Right lobe of liver (tissue), 4 donors: Measurements from ENCODE around the gene SLAIN1.

Experiments
- POLR2A ChIP-seq: fragments of 450-650 bp; IDR thresholded peaks from one replicate; pipeline ENCODE4 v1.6.1; 2017; ENCODE audit warnings: antibody characterized with exemption, mild to moderate bottlenecking
- TF ChIP-seq, protein P1 (sequence below), 4 donors: fragments of 200-600 bp in 3 of 4; fragments of 450-650 bp in 1 of 4; IDR thresholded peaks; one replicate each; pipeline versions ENCODE4 v1.5.1 to v1.8.0; 2016 to 2022; ENCODE audit warnings: antibody characterized with exemption in 4 of 4, mild to moderate bottlenecking in 2 of 4
- donor health status: DM: no; HTN: no; CAD: no.
- donor health status: DM: no; HTN: no; CAD: no.
- donor health status: DM: no; HTN: yes; CAD: no.

DNA sequence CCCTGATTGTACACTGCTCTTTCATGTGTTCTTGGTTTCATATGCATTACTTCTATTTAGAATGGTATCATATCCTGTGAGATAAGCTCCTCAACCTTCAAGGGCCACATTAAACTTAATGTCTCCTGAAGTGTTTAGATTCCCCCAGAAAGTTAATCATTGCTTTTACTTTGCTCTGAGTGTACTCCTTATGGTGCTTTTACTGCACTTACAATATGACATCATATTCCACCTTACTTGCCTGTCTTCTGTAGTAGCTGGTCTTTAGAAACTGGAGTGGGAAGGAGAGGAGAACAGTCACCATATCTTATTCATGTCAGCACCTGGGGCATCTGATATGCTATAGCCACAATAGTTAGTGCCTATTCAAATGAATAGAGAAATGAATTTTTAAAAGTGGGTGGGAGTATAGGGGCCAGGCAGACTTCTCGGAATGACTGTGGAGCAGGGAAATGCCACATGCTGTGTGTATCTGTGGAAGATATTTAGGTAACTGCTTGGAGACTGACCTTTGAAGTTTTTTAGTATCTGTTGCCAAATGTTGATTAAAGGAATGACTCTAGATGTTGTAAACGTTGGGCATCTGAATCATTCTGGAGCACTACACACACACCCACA is 40.2 kb downstream of the SLAIN1 start:
- TF ChIP-seq, protein P1, sequence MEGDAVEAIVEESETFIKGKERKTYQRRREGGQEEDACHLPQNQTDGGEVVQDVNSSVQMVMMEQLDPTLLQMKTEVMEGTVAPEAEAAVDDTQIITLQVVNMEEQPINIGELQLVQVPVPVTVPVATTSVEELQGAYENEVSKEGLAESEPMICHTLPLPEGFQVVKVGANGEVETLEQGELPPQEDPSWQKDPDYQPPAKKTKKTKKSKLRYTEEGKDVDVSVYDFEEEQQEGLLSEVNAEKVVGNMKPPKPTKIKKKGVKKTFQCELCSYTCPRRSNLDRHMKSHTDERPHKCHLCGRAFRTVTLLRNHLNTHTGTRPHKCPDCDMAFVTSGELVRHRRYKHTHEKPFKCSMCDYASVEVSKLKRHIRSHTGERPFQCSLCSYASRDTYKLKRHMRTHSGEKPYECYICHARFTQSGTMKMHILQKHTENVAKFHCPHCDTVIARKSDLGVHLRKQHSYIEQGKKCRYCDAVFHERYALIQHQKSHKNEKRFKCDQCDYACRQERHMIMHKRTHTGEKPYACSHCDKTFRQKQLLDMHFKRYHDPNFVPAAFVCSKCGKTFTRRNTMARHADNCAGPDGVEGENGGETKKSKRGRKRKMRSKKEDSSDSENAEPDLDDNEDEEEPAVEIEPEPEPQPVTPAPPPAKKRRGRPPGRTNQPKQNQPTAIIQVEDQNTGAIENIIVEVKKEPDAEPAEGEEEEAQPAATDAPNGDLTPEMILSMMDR (IDR thresholded peaks at IDR 0.05): no peak
- no peak for TF ChIP-seq POLR2A
